Upper lobe of left lung (tissue), 6 donors: ENCODE data around the gene RAPGEF2. TPM values are rescaled to one million over a fixed set of nuclear protein-coding genes. Genes with fewer than 3 reads are reported as not detected.
A peak's percentile ranks its signal among the peaks of the same experiment; 100 is the strongest.

Experiments used
- ATAC-seq, 2 donors: fragments of 200-7000 bp; cut with Tn5 transposase; one replicate each; pipeline ENCODE4 v1.9.1; 2022; ENCODE audit warnings: mild to moderate bottlenecking in 2 of 2, moderate library complexity in 2 of 2; ENCODE audit not compliant: low FRiP score in 2 of 2
- DNase-seq, 2 donors: peaks; one replicate each; pipeline ENCODE4 v3.0.0-alpha.2; 2019 to 2020
- H3K27ac ChIP-seq, 4 donors: fragments of 200-600 bp; sonication (generic); one replicate each; pipeline ENCODE4 v1.5.1; 2016 to 2019
- H3K27me3 ChIP-seq, 4 donors: fragments of 200-600 bp; sonication (generic); one replicate each; pipeline ENCODE4 v1.5.1; 2017 to 2019
- H3K36me3 ChIP-seq, 4 donors: fragments of 200-600 bp; sonication (generic); one replicate each; pipeline ENCODE4 v1.5.1; 2016 to 2019
- H3K4me1 ChIP-seq, 4 donors: fragments of 200-600 bp; sonication (generic); one replicate each; pipeline ENCODE4 v1.5.1; 2018 to 2019
- H3K4me3 ChIP-seq, 4 donors: fragments of 200-600 bp; sonication (generic); one replicate each; pipeline ENCODE4 v1.5.1; 2017 to 2019; ENCODE audit warnings: mild to moderate bottlenecking in 2 of 4, moderate library complexity in 1 of 4
- H3K9me3 ChIP-seq, 4 donors: fragments of 200-600 bp; sonication (generic); one replicate each; pipeline ENCODE4 v1.5.1; 2018 to 2019
- CTCF ChIP-seq, 6 experiments: fragments of 450-650 bp in 4 of 6; fragments of 200-600 bp in 2 of 6; sonication (generic) in 2 of 6; IDR thresholded peaks; one replicate each; pipeline ENCODE4 v1.5.1; 2016 to 2019; ENCODE audit warnings: antibody characterized with exemption in 6 of 6
- EP300 ChIP-seq, 4 donors: sonication (generic); formaldehyde crosslinking; IDR thresholded peaks; one replicate each; pipeline ENCODE4 v1.5.1; 2017; ENCODE audit warnings: antibody characterized with exemption in 4 of 4, control low read depth in 2 of 4
- POLR2A ChIP-seq, 4 donors: fragments of 450-650 bp; IDR thresholded peaks; one replicate each; pipeline ENCODE4 v1.5.1; 2016 to 2017; ENCODE audit warnings: antibody characterized with exemption in 4 of 4, mild to moderate bottlenecking in 2 of 4
- POLR2AphosphoS5 ChIP-seq, 2 donors: sonication (generic); formaldehyde crosslinking; IDR thresholded peaks; one replicate each; pipeline ENCODE4 v1.5.1; 2017; ENCODE audit warnings: antibody characterized with exemption in 2 of 2
- WGBS, 2 donors: methylation state at CpG; one replicate each; pipeline ENCODE4 v1.1.5; 2017 to 2018; 5-methylcytosine and 5-hydroxymethylcytosine counted together
- total RNA-seq, 6 donors: library from RNA; depleted of rRNA in 4 of 6; stranded (reverse); fragments of >200 nt in 4 of 6; gene quantifications; one replicate each; pipeline versions ENCODE4 v1.1.0 to v1.2.1, GENCODE V29; 2016 to 2021
- donor health status: DM: no; HTN: no; CAD: no; lungs with moderate emphysema.
- donor health status: DM: no; HTN: yes; CAD: no; lungs with severe emphysema.

Gene RAPGEF2
- total RNA-seq, 6 donors from 2014 or later = 53.3 to 122 (median 66.3) TPM

GRCh38 chr4:159282329-159282728 lies 179.4 kb downstream of the RAPGEF2 start:
- Histone ChIP-seq H3K27ac (no peak overlapping the region), H3K4me3 (no peak overlapping the region), H3K4me1 (peaks cover 0 to 5% (median 2%) of the 10 kb centered on the region in 4 donors), H3K9me3 (no peaks in the 10 kb centered on the region), H3K36me3 (no peaks in the 10 kb centered on the region), H3K27me3 (no peaks in the 10 kb centered on the region)
- no peak for DNase-seq
- no peak for ATAC-seq
- 87 to 90% methylated on average over 5 of the region's 5 CpGs for WGBS, 2 donors
- no peak for TF ChIP-seq POLR2A (IDR thresholded peaks at IDR 0.05)
- TF ChIP-seq CTCF (IDR thresholded peaks at IDR 0.05) = no peak
- TF ChIP-seq POLR2AphosphoS5 (IDR thresholded peaks at IDR 0.05) = no peak
- no peak for TF ChIP-seq EP300 (IDR thresholded peaks at IDR 0.05)

- WGBS, 2 donors = 84 to 89% methylated on average over 2 of the region's 2 CpGs
- Histone ChIP-seq H3K4me3 (no peak overlapping the region), H3K9me3 (no peaks in the 10 kb centered on the region), H3K36me3 (no peaks in the 10 kb centered on the region), H3K27me3 (no peaks in the 10 kb centered on the region), H3K4me1 (peaks cover 0 to 5% (median 2%) of the 10 kb centered on the region in 4 donors), H3K27ac (no peak overlapping the region)
- no peak for TF ChIP-seq EP300 (IDR thresholded peaks at IDR 0.05)
- no peak for TF ChIP-seq POLR2A (IDR thresholded peaks at IDR 0.05)
- no peak for TF ChIP-seq CTCF (IDR thresholded peaks at IDR 0.05)
- TF ChIP-seq POLR2AphosphoS5 (IDR thresholded peaks at IDR 0.05) = no peak
- ATAC-seq (no peak), DNase-seq (no peak)
Observed at GRCh38 chr4:159282944-159283343, 180.1 kb downstream of the RAPGEF2 start.

- H3K4me1 ChIP-seq = peaks cover 0 to 10% (median 2%) of the 10 kb centered on the region in 4 donors
- DNase-seq (no peak), ATAC-seq (peak in 1 of 2 donors; percentile 73)
- H3K9me3 ChIP-seq = no peaks in the 10 kb centered on the region
- H3K27ac ChIP-seq = no peak overlapping the region
- TF ChIP-seq POLR2A (IDR thresholded peaks at IDR 0.05) = no peak
- TF ChIP-seq CTCF (IDR thresholded peaks at IDR 0.05) = no peak
- TF ChIP-seq EP300 (IDR thresholded peaks at IDR 0.05) = no peak
- TF ChIP-seq POLR2AphosphoS5 (IDR thresholded peaks at IDR 0.05) = no peak
- H3K36me3 ChIP-seq = no peaks in the 10 kb centered on the region
- H3K27me3 ChIP-seq = no peaks in the 10 kb centered on the region
- H3K4me3 ChIP-seq = no peak overlapping the region
- WGBS, 2 donors = 50 to 58% methylated on average over 1 of the region's 1 CpG
Observed at GRCh38 chr4:159283696-159284095, 180.8 kb downstream of the RAPGEF2 start.

- WGBS, 2 donors = 82 to 89% methylated on average over 4 of the region's 4 CpGs
- TF ChIP-seq POLR2A (IDR thresholded peaks at IDR 0.05) (no peak), EP300 (IDR thresholded peaks at IDR 0.05) (no peak), CTCF (IDR thresholded peaks at IDR 0.05) (no peak), POLR2AphosphoS5 (IDR thresholded peaks at IDR 0.05) (no peak)
- ATAC-seq = peak in 1 of 2 donors; percentile 34
Observed at GRCh38 chr4:159284113-159284512, 181.2 kb downstream of the RAPGEF2 start.

GRCh38 chr4:159284733-159285132 lies 181.9 kb downstream of the RAPGEF2 start:
- no peak for ATAC-seq
- DNase-seq = no peak

More at GRCh38 chr4:159284113-159284512, 181.2 kb downstream of the RAPGEF2 start:
- no peaks in the 10 kb centered on the region for H3K9me3 ChIP-seq
- H3K36me3 ChIP-seq = no peaks in the 10 kb centered on the region
- peaks cover 0 to 12% (median 2%) of the 10 kb centered on the region in 4 donors for H3K4me1 ChIP-seq
- no peak overlapping the region for H3K27ac ChIP-seq
- no peaks in the 10 kb centered on the region for H3K27me3 ChIP-seq
- no peak overlapping the region for H3K4me3 ChIP-seq
- no peak for DNase-seq

More at GRCh38 chr4:159284733-159285132, 181.9 kb downstream of the RAPGEF2 start:
- no peak for TF ChIP-seq POLR2A (IDR thresholded peaks at IDR 0.05)
- no peak for TF ChIP-seq POLR2AphosphoS5 (IDR thresholded peaks at IDR 0.05)
- TF ChIP-seq EP300 (IDR thresholded peaks at IDR 0.05) = no peak
- Histone ChIP-seq H3K27ac (no peak overlapping the region), H3K9me3 (no peaks in the 10 kb centered on the region), H3K36me3 (no peaks in the 10 kb centered on the region), H3K27me3 (no peaks in the 10 kb centered on the region), H3K4me1 (peaks cover 0 to 15% (median 2%) of the 10 kb centered on the region in 4 donors), H3K4me3 (no peak overlapping the region)
- WGBS, 2 donors = 80 to 95% methylated on average over 6 of the region's 6 CpGs
